Prostate gland (tissue), 2 donors: ENCODE results near the gene DNAJB14. TPM values are rescaled to one million over a fixed set of nuclear protein-coding genes. Genes with fewer than 3 reads are reported as not detected.

Experiments
- DNase-seq: peaks from one replicate; pipeline ENCODE4 v3.0.0-alpha.2; 2019; ENCODE audit warnings: low spot score
- H3K27ac ChIP-seq, 2 donors: fragments of 200-600 bp; sonication (generic); 2 replicates each; pipeline ENCODE4 v1.5.1; 2017 to 2019
- H3K27me3 ChIP-seq: fragments of 200-600 bp; sonication (generic); replicated peaks from 2 replicates; pipeline ENCODE4 v1.5.1; 2019; ENCODE audit not compliant: insufficient read depth
- H3K36me3 ChIP-seq, 2 donors: fragments of 200-600 bp; sonication (generic); 1 replicate in 1 of 2; 2 replicates in 1 of 2; pipeline versions ENCODE4 v1.5.1 to v1.8.1; 2017 to 2019
- H3K4me1 ChIP-seq: fragments of 200-600 bp; sonication (generic); replicated peaks from 2 replicates; pipeline ENCODE4 v1.5.1; 2019
- H3K4me3 ChIP-seq, 2 donors: fragments of 200-600 bp; sonication (generic); 2 replicates each; pipeline ENCODE4 v1.5.1; 2017 to 2019
- H3K9me3 ChIP-seq: fragments of 200-600 bp; sonication (generic); 2 replicates; pipeline ENCODE4 v1.5.1; 2017
- POLR2A ChIP-seq: fragments of 450-650 bp; IDR thresholded peaks from one replicate; pipeline ENCODE4 v1.6.1; 2016; ENCODE audit warnings: antibody characterized with exemption, mild to moderate bottlenecking
- POLR2AphosphoS5 ChIP-seq: sonication (generic); formaldehyde crosslinking; IDR thresholded peaks from one replicate; pipeline ENCODE4 v1.6.1; 2017; ENCODE audit warnings: antibody characterized with exemption
- WGBS: methylation state at CpG from one replicate; pipeline ENCODE4 v1.1.5; 2018; 5-methylcytosine and 5-hydroxymethylcytosine counted together
- intact Hi-C: fragments of 100-400 bp; cut with DNase I; formaldehyde crosslinking; loops from one replicate; pipeline ENCODE4 v1.14.2; 2022
- total RNA-seq, 2 donors: library from RNA; depleted of rRNA; stranded (reverse); fragments of >200 nt; gene quantifications; one replicate each; pipeline ENCODE4 v1.1.0, GENCODE V29; 2016
- TF ChIP-seq, protein P1 (sequence below), 4 experiments: fragments of 200-600 bp in 2 of 4; fragments of 450-650 bp in 2 of 4; sonication (generic) in 2 of 4; IDR thresholded peaks; 1 replicate in 3 of 4; 2 replicates in 1 of 4; pipeline ENCODE4 v1.5.1; 2016 to 2019; ENCODE audit warnings: antibody characterized with exemption in 4 of 4, mild to moderate bottlenecking in 2 of 4, moderate library complexity in 2 of 4

The DNAJB14 gene
- total RNA-seq, 2 donors from 2014 or later: 23.3 to 27.4 TPM

DNA sequence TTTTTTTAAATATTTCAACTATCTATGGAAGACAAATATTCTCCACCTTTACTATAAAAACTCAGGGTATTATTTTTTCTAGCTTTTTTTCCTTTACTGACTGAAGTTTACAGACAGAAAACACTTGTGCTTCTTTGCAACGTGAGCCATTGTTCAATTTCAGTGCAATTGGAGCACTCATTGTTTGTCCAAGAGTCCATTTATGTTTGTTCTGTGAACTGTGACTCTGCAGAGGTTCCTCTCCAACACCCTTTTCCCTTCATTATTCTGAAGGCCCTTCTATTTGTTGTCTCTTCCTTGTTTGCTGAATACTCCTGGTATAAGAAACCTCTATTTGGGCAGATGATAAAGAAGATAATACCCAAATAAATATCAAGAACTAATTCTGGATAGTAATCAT lies 92.4 kb downstream of the DNAJB14 start:
- Histone ChIP-seq H3K27ac (no peak overlapping the region), H3K4me3 (no peak overlapping the region), H3K4me1 (no peaks in the 10 kb centered on the region), H3K27me3 (no peaks in the 10 kb centered on the region), H3K36me3 (no peaks in the 10 kb centered on the region), H3K9me3 (no peaks in the 10 kb centered on the region)
- intact Hi-C loops: no loop called here
- 42% methylated on average over 1 of the region's 1 CpG for WGBS
- DNase-seq: no peak
- no peak for TF ChIP-seq POLR2A
- no peak for TF ChIP-seq POLR2AphosphoS5
- TF ChIP-seq, protein P1, sequence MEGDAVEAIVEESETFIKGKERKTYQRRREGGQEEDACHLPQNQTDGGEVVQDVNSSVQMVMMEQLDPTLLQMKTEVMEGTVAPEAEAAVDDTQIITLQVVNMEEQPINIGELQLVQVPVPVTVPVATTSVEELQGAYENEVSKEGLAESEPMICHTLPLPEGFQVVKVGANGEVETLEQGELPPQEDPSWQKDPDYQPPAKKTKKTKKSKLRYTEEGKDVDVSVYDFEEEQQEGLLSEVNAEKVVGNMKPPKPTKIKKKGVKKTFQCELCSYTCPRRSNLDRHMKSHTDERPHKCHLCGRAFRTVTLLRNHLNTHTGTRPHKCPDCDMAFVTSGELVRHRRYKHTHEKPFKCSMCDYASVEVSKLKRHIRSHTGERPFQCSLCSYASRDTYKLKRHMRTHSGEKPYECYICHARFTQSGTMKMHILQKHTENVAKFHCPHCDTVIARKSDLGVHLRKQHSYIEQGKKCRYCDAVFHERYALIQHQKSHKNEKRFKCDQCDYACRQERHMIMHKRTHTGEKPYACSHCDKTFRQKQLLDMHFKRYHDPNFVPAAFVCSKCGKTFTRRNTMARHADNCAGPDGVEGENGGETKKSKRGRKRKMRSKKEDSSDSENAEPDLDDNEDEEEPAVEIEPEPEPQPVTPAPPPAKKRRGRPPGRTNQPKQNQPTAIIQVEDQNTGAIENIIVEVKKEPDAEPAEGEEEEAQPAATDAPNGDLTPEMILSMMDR (IDR thresholded peaks at IDR 0.05): no peak

DNA sequence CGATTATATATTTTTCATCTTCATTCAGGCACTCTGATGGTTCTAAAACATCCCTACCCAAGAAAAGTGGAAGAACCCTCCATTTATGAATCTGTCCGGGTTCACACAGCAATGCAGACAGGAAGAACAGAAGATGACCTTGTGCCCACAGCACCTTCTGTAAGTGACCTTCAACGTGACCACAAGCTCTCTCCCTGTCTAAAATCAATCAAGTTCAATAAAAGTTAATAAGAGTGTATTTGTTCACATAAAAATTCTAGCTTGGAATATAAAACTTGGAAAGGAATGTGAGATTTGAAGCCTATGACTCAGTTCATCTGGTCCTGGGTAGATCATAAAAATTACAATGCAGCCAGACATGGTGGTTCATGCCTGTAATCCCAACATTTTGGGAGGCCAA lies 93.2 kb downstream of the DNAJB14 start:
- Histone ChIP-seq H3K27me3 (no peaks in the 10 kb centered on the region), H3K27ac (no peak overlapping the region), H3K36me3 (no peaks in the 10 kb centered on the region), H3K4me3 (no peak overlapping the region), H3K9me3 (no peaks in the 10 kb centered on the region), H3K4me1 (no peaks in the 10 kb centered on the region)
- TF ChIP-seq, protein P1 (IDR thresholded peaks at IDR 0.05): no peak
- TF ChIP-seq POLR2AphosphoS5 (no peak), POLR2A (no peak)
- DNase-seq: no peak
- 82% methylated on average over 3 of the region's 3 CpGs for WGBS
- intact Hi-C loops: no loop called here

DNA sequence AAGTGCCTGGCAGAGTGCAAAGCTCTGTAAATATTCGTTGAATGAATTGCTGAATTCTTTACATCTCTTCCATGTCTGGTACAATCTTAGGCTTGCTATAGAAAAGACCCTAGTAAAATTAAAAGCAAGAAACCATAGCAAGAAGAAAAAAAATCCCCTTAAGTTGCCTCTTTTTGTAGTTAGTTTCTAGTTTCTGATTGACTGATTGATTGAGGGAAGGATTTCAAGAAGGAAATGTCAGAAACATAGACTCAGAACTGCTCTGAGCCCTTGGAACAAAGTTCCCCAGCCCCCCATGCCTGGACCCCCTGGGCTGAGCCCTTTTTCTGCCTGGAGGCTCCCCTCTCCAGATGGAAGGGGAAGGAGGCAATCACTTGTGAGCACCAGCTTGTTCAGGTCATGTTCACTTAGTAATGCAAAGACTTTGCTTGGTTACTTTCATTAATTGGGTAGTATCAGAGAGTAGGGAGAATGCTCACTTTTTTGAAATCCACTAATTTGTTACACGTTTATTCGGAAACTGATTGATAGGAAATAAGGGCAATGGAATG lies 94.1 kb downstream of the DNAJB14 start:
- intact Hi-C loops: no loop called here
- no peaks in the 10 kb centered on the region for H3K4me1 ChIP-seq
- H3K36me3 ChIP-seq: no peaks in the 10 kb centered on the region
- no peak overlapping the region for H3K4me3 ChIP-seq
- no peak for DNase-seq
- 78% methylated on average over 3 of the region's 3 CpGs for WGBS
- H3K27ac ChIP-seq: no peak overlapping the region
- no peaks in the 10 kb centered on the region for H3K9me3 ChIP-seq
- TF ChIP-seq, protein P1 (IDR thresholded peaks at IDR 0.05): no peak
- TF ChIP-seq POLR2A (no peak), POLR2AphosphoS5 (no peak)
- no peaks in the 10 kb centered on the region for H3K27me3 ChIP-seq

DNA sequence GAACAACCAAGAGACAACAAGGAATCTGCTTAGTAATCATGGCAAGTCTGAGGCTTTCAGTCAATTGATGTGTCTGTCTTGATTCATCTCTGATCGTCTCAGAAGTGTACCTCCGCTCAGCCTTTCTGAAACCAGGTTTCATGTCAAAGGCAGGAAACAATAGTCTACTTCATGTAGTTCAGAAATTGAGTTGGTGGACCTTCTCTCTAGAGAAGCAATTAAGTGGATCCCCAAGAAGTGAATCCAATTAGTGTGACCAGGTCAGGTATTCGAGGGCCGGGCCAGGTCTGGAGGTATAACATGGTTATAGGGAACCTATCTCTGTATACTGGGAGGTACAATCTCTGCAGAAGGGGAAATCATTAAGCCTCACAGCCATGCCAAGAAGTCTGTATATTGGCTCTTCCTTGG lies 97.8 kb downstream of the DNAJB14 start:
- Histone ChIP-seq H3K27me3 (no peaks in the 10 kb centered on the region), H3K27ac (no peak overlapping the region), H3K36me3 (no peaks in the 10 kb centered on the region), H3K4me1 (no peaks in the 10 kb centered on the region), H3K4me3 (no peak overlapping the region), H3K9me3 (no peaks in the 10 kb centered on the region)
- TF ChIP-seq, protein P1 (IDR thresholded peaks at IDR 0.05): no peak
- TF ChIP-seq POLR2A (no peak), POLR2AphosphoS5 (no peak)
- no peak for DNase-seq
- WGBS: 98% methylated on average over 4 of the region's 4 CpGs
- intact Hi-C loops: no loop called here

DNA sequence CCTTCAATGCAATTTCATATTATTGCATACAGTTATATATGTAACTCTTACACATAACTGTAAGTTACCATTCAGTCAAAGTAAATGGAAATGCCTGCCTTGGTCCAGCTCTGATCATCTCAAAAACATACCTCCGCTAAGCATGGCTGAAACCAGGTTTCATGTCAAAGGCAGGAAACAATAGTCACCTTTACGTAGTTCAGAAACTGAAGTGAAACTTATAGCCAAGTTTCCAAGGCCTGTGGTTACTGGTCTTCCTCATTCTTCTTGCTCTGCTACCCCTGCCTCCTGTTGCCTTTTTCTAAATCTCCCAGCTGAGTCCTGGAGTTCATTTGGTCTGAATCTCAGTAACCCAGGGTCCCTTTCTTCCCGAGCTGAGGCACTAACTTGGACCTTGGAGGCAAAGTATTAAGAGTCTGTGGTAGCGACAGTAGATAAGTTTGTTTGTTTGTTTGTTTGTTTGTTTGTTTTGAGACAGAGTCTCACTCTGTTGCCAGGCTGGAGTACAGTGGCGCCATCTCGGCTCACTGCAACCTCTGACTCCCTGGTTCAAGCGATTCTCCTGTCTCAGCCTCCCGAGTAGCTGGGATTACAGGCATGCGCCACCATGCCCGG lies 98.9 kb downstream of the DNAJB14 start:
- H3K27me3 ChIP-seq: no peaks in the 10 kb centered on the region
- 81% methylated on average over 10 of the region's 10 CpGs for WGBS
- intact Hi-C loops: no loop called here
- no peaks in the 10 kb centered on the region for H3K36me3 ChIP-seq
- no peak for DNase-seq
- TF ChIP-seq, protein P1 (IDR thresholded peaks at IDR 0.05): no peak
- TF ChIP-seq POLR2AphosphoS5 (no peak), POLR2A (no peak)
- no peak overlapping the region for H3K27ac ChIP-seq
- no peaks in the 10 kb centered on the region for H3K4me1 ChIP-seq
- no peaks in the 10 kb centered on the region for H3K9me3 ChIP-seq
- H3K4me3 ChIP-seq: no peak overlapping the region
